ENCODE data around the gene CENPB.

The CENPB gene

GRCh38 chr20:3766422-3767109 is 20.0 kb downstream of the CENPB start:
- DNase-seq, result no peak

GRCh38 chr20:3765171-3765882 is 21.2 kb downstream of the CENPB start:
- no peak for DNase-seq

DNA sequence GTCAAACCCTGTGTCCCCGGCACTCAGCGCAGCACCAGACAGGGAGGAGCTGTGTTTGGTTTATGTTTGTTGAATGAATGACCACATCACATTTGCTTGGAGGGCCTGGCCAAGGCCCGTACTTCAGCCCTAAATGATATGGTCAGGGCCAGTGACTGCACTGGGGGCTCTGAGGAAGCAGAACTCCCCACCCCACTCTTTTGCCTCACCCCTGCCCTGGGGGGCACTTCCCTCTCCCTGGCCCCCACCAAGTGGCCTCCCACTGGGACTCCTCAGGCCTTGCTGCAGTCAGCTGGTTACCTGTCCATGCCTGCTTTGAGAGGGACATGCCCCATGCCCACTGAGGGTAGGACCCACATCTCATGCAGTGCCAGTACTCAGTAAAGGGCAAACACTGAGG is 21.9 kb downstream of the CENPB start:
- DNase-seq, result no peak

GRCh38 chr20:3763671-3764601 is 22.6 kb downstream of the CENPB start:
- DNase-seq, result no peak

GRCh38 chr20:3760655-3761348 is 25.7 kb downstream of the CENPB start:
- DNase-seq, result no peak

GRCh38 chr20:3759884-3760283 is 26.7 kb downstream of the CENPB start:
- DNase-seq, result no peak

DNA sequence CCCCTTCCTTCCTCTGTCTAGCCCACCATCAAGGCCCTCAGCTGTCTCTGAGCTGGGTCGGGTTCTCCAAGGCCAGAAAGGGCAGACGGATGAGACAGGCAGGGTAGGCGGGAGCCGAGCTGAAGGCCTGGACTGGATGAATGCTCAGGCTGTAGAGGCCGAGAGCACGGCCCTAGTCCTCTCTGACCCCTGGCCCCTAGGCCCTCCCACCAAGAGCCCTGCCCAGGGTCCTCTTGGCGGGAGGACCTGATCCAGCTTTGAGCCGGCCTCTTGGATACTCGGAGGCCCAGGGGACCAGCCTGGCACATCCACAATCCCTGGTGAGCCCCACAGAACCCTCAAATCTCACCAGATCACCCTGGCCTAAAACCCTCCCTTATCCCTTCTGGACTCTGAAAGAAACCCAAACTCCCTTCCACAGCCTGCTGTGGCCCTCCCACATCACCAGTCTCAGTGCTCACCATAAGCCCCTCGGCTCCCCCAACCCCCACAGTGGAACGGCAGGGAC is 27.2 kb downstream of the CENPB start:
- no peak for DNase-seq

GRCh38 chr20:3758566-3758965 is 28.0 kb downstream of the CENPB start:
- no peak for DNase-seq

GRCh38 chr20:3757268-3757667 is 29.3 kb downstream of the CENPB start:
- no peak for DNase-seq

- no peak for DNase-seq
Measured at GRCh38 chr20:3755814-3756480, 30.6 kb downstream of the CENPB start.

GRCh38 chr20:3755269-3755668 is 31.3 kb downstream of the CENPB start:
- DNase-seq, result no peak

- DNase-seq, result no peak
Measured at GRCh38 chr20:3754276-3754630, 32.3 kb downstream of the CENPB start.

- no peak for DNase-seq
Measured at GRCh38 chr20:3753501-3754275, 32.9 kb downstream of the CENPB start.

- DNase-seq, result peak; percentile 24
Measured at GRCh38 chr20:3753098-3753497, 33.4 kb downstream of the CENPB start.

DNA sequence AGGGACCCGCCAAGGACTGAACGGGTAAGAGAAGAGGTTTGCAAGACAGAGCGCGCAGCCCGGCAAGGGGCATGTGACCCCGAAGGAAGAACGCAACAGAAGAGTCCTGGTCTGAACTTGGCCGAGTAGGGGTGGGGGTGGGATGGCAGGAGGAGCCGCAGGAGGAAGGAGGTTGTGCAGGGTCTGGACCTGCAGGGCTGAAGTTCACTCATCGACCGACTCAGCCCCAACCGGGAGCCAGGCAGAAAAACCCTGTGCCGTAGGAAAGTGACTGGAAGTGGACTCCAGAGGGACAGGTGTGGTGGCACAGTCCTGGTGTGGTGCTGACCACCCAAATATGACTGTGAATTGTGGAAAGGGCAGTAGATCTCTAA is 34.2 kb downstream of the CENPB start:
- no peak for DNase-seq

- no peak for DNase-seq
Measured at GRCh38 chr20:3751675-3752385, 34.7 kb downstream of the CENPB start.

DNA sequence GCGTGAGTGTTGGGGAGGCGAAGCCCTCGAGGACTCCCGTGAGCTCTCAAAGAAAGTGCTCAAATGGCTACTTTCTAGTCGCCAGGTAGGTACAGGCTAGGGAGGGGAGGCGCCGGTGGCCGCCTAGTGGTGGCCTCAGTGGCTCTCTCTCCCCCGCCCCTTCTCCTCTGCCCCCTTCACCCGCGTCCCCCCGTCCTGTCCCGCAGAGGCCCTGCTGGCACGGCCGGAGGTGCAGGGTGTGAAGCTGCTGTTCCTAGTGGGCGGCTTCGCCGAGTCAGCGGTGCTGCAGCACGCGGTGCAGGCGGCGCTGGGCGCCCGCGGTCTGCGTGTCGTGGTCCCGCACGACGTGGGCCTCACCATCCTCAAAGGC is 35.2 kb downstream of the CENPB start:
- DNase-seq, result no peak

GRCh38 chr20:3749689-3750531 is 36.6 kb downstream of the CENPB start:
- no peak for DNase-seq

- DNase-seq, result no peak
Measured at GRCh38 chr20:3749087-3749688, 37.4 kb downstream of the CENPB start.

All from NCI-H187 treated with DMSO at 0.1 percent for 48 hours (cell line).